ENCODE measurements around the gene ZNF787. TPM values are rescaled to one million over a fixed set of nuclear protein-coding genes. Genes with fewer than 3 reads are reported as not detected.

Gene ZNF787
- total RNA-seq, 2 donors from 2014 or later = 6.0 to 11.8 TPM

GRCh38 chr19:56094449-56094848 lies 26.6 kb downstream of the ZNF787 start:
- no peak for TF ChIP-seq CTCF (IDR thresholded peaks at IDR 0.05)
- Histone ChIP-seq H3K27me3 (no peaks in the 10 kb centered on the region), H3K36me3 (no peaks in the 10 kb centered on the region), H3K27ac (no peak overlapping the region), H3K4me3 (no peak overlapping the region), H3K9me3 (no peaks in the 10 kb centered on the region), H3K4me1 (peaks cover 0 to 39% of the 10 kb centered on the region in 2 donors)
- no peak for DNase-seq (ENCODE audit: low spot score)

- no peaks in the 10 kb centered on the region for H3K9me3 ChIP-seq
- H3K36me3 ChIP-seq = peaks cover 6% of the 10 kb centered on the region
- H3K27me3 ChIP-seq = no peaks in the 10 kb centered on the region
- H3K4me1 ChIP-seq = peaks cover 0 to 39% of the 10 kb centered on the region in 2 donors
- DNase-seq (ENCODE audit: low spot score) = no peak
- H3K27ac ChIP-seq = no peak overlapping the region
- no peak for TF ChIP-seq CTCF (IDR thresholded peaks at IDR 0.05)
- no peak overlapping the region for H3K4me3 ChIP-seq
Measured at GRCh38 chr19:56092685-56093631, 28.1 kb downstream of the ZNF787 start.

GRCh38 chr19:56091751-56092546 lies 29.1 kb downstream of the ZNF787 start:
- H3K4me1 ChIP-seq = peaks cover 0 to 29% of the 10 kb centered on the region in 2 donors
- no peak for TF ChIP-seq CTCF (IDR thresholded peaks at IDR 0.05)
- H3K27me3 ChIP-seq = no peaks in the 10 kb centered on the region
- peaks cover 6% of the 10 kb centered on the region for H3K36me3 ChIP-seq
- no peak for DNase-seq (ENCODE audit: low spot score)
- no peaks in the 10 kb centered on the region for H3K9me3 ChIP-seq
- peak overlapping the region; percentile 49 to 68 for H3K27ac ChIP-seq
- H3K4me3 ChIP-seq = no peak overlapping the region

- Histone ChIP-seq H3K27ac (peak overlapping the region; percentile 49 to 68), H3K9me3 (no peaks in the 10 kb centered on the region), H3K4me3 (no peak overlapping the region), H3K36me3 (peaks cover 6% of the 10 kb centered on the region), H3K4me1 (peaks cover 0 to 24% of the 10 kb centered on the region in 2 donors), H3K27me3 (no peaks in the 10 kb centered on the region)
- no peak for TF ChIP-seq CTCF (IDR thresholded peaks at IDR 0.05)
- DNase-seq (ENCODE audit: low spot score) = no peak
Measured at GRCh38 chr19:56091066-56091490, 30.0 kb downstream of the ZNF787 start.

GRCh38 chr19:56089344-56089743 lies 31.8 kb downstream of the ZNF787 start:
- no peak for TF ChIP-seq CTCF (IDR thresholded peaks at IDR 0.05)
- Histone ChIP-seq H3K27me3 (no peaks in the 10 kb centered on the region), H3K4me3 (no peak overlapping the region), H3K4me1 (peaks cover 0 to 24% of the 10 kb centered on the region in 2 donors), H3K36me3 (peaks cover 6% of the 10 kb centered on the region), H3K27ac (peak overlapping the region in 1 of 2 donors; percentile 68), H3K9me3 (no peaks in the 10 kb centered on the region)
- no peak for DNase-seq (ENCODE audit: low spot score)
